Activated CD8-positive, alpha-beta T cell treated with anti-CD3 and anti-CD28 coated beads for 36 hours (primary cell): ENCODE data around the gene DAPK2. TPM values are rescaled to one million over a fixed set of nuclear protein-coding genes. Genes with fewer than 3 reads are reported as not detected.
A peak's percentile ranks its signal among the peaks of the same experiment; 100 is the strongest.

Experiments used
- ATAC-seq: fragments of 200-7000 bp; cut with Tn5 transposase; one replicate; pipeline ENCODE4 v1.10.0; 2021; ENCODE audit warnings: mild to moderate bottlenecking, moderate library complexity
- CTCF ChIA-PET: fragments of 350-600 bp; sonication (Branson Sonifier 250); formaldehyde crosslinking; loops from one replicate; lab custom pipeline; 2021; ENCODE audit warnings: antibody characterized with exemption; lab: Charles Lee
- POLR2A ChIA-PET: fragments of 350-600 bp; sonication (Branson Sonifier 250); formaldehyde crosslinking; loops from one replicate; lab custom pipeline; 2021; ENCODE audit warnings: antibody characterized with exemption; lab: Charles Lee
- DNase-seq: peaks from one replicate; pipeline ENCODE4 v3.0.0-alpha.2; 2020
- H3K27ac Mint-ChIP-seq: one replicate; pipeline ENCODE4 v1.8.0; 2021; ENCODE audit warnings: mild to moderate bottlenecking, mixed read lengths
- H3K27me3 Mint-ChIP-seq: one replicate; pipeline ENCODE4 v1.8.0; 2021; ENCODE audit warnings: mixed read lengths
- H3K36me3 Mint-ChIP-seq: one replicate; pipeline ENCODE4 v1.8.0; 2021; ENCODE audit warnings: low read depth, mixed read lengths
- H3K4me1 Mint-ChIP-seq: one replicate; pipeline ENCODE4 v1.8.0; 2021; ENCODE audit warnings: low read depth, mixed read lengths
- H3K4me3 Mint-ChIP-seq: one replicate; pipeline ENCODE4 v1.8.0; 2021; ENCODE audit warnings: mild to moderate bottlenecking, moderate library complexity, mixed read lengths
- H3K9me3 Mint-ChIP-seq: one replicate; pipeline ENCODE4 v1.8.0; 2021; ENCODE audit warnings: mixed read lengths
- CTCF ChIP-seq: fragments of 200-600 bp; IDR thresholded peaks from one replicate; pipeline ENCODE4 v1.8.0; 2022; ENCODE audit warnings: antibody characterized with exemption, mild to moderate bottlenecking
- intact Hi-C: fragments of 100-400 bp; cut with micrococcal nuclease; formaldehyde crosslinking; loops from one replicate; pipeline ENCODE4 v1.10.0; 2022
- total RNA-seq, 2 experiments: library from RNA; stranded (reverse); gene quantifications; one replicate each; pipeline ENCODE4 v1.2.3, GENCODE V29; 2021

The DAPK2 gene
- total RNA-seq, 2 experiments from 2014 or later: 1.2 to 1.5 TPM

- Mint-ChIP-seq H3K4me3 (no peak overlapping the region), H3K36me3 (no peaks in the 10 kb centered on the region), H3K27me3 (no peaks in the 10 kb centered on the region), H3K9me3 (no peaks in the 10 kb centered on the region), H3K4me1 (peaks cover 37% of the 10 kb centered on the region), H3K27ac (peak overlapping the region; percentile 88)
- TF ChIP-seq CTCF: no peak
- ATAC-seq (peak; percentile 80), DNase-seq (peak; percentile 77)
- intact Hi-C loops: loop anchor here (5.0 kb wide), 1 partner anchor 118 kb away; no protein-coding TSS in a partner anchor
- ChIA-PET CTCF (interaction anchor here (0.9 to 3.8 kb wide), 10 partner anchors 23 to 400 kb away, joined by 3 to 26 read pairs (median 4); partner anchors contain the start of gene DAPK2), POLR2A (interaction anchor here (0.8 to 2.8 kb wide), 11 partner anchors 11 to 176 kb away, joined by 3 to 10 read pairs (median 3); partner anchors contain the start of genes DAPK2 and HERC1)
These were observed 36.5 kb downstream of the DAPK2 start for GRCh38 chr15:64009798-64010261.

GRCh38 chr15:64009241-64009640, 37.0 kb downstream of the DAPK2 start:
- peak overlapping the region; percentile 88 for H3K27ac Mint-ChIP-seq
- H3K36me3 Mint-ChIP-seq: no peaks in the 10 kb centered on the region
- intact Hi-C loops: loop anchor here (5.0 kb wide), 1 partner anchor 117 kb away; no protein-coding TSS in a partner anchor
- DNase-seq (peak; percentile 15), ATAC-seq (no peak)
- H3K9me3 Mint-ChIP-seq: no peaks in the 10 kb centered on the region
- no peaks in the 10 kb centered on the region for H3K27me3 Mint-ChIP-seq
- H3K4me1 Mint-ChIP-seq: peaks cover 37% of the 10 kb centered on the region
- ChIA-PET POLR2A (interaction anchor here (0.8 to 2.8 kb wide), 5 partner anchors 13 to 171 kb away, joined by 3 to 10 read pairs (median 4); no protein-coding TSS in a partner anchor), CTCF (interaction anchor here (0.7 to 3.8 kb wide), 5 partner anchors 23 to 257 kb away, joined by 3 to 26 read pairs (median 13); partner anchors contain the start of gene DAPK2)
- H3K4me3 Mint-ChIP-seq: no peak overlapping the region
- TF ChIP-seq CTCF: no peak

DNA sequence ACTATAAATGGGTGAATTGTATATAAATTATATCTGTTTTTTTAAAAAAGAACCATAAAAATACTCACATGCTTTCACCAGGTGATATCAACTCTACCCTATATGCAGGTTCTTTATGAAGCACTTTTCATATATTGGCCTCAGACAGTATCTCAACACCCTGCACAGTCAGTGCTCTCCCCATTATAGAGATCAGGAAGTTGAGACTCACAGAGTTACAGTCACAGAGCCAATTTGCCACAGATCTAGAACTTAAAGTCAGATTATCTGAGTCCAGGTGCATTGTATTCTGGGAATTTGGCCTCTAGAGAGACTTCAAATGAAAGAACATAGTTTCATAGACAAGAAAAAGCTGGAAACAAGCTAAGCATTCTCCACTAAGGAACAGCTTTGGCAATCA, 38.1 kb downstream of the DAPK2 start:
- ChIA-PET CTCF (no interaction called here), POLR2A (interaction anchor here (2.4 kb wide), 1 partner anchor 14 kb away, joined by 10 read pairs; no protein-coding TSS in a partner anchor)
- no peak for TF ChIP-seq CTCF
- no peak for DNase-seq
- peaks cover 38% of the 10 kb centered on the region for H3K4me1 Mint-ChIP-seq
- ATAC-seq: no peak
- H3K36me3 Mint-ChIP-seq: no peaks in the 10 kb centered on the region
- H3K9me3 Mint-ChIP-seq: no peaks in the 10 kb centered on the region
- no peaks in the 10 kb centered on the region for H3K27me3 Mint-ChIP-seq
- H3K27ac Mint-ChIP-seq: no peak overlapping the region
- no peak overlapping the region for H3K4me3 Mint-ChIP-seq
- intact Hi-C loops: loop anchor here (5.0 kb wide), 1 partner anchor 116 kb away; no protein-coding TSS in a partner anchor

GRCh38 chr15:64006642-64007041, 39.6 kb downstream of the DAPK2 start:
- DNase-seq: no peak
- Mint-ChIP-seq H3K27me3 (no peaks in the 10 kb centered on the region), H3K36me3 (no peaks in the 10 kb centered on the region), H3K4me1 (peaks cover 32% of the 10 kb centered on the region), H3K9me3 (no peaks in the 10 kb centered on the region), H3K4me3 (no peak overlapping the region), H3K27ac (no peak overlapping the region)
- no peak for ATAC-seq
- no peak for TF ChIP-seq CTCF
- intact Hi-C loops: loop anchor here (5.0 kb wide), 1 partner anchor 114 kb away; no protein-coding TSS in a partner anchor
- ChIA-PET CTCF (interaction anchor here (1.2 kb wide), 1 partner anchor 62 kb away, joined by 3 read pairs; no protein-coding TSS in a partner anchor), POLR2A (interaction anchor here (1.2 kb wide), 1 partner anchor 15 kb away, joined by 3 read pairs; no protein-coding TSS in a partner anchor)

GRCh38 chr15:64004587-64004986, 41.7 kb downstream of the DAPK2 start:
- H3K27me3 Mint-ChIP-seq: peaks cover 4% of the 10 kb centered on the region
- H3K27ac Mint-ChIP-seq: no peak overlapping the region
- peaks cover 15% of the 10 kb centered on the region for H3K4me1 Mint-ChIP-seq
- intact Hi-C loops: no loop called here
- ATAC-seq (no peak), DNase-seq (no peak)
- H3K36me3 Mint-ChIP-seq: no peaks in the 10 kb centered on the region
- H3K9me3 Mint-ChIP-seq: no peaks in the 10 kb centered on the region
- ChIA-PET CTCF (interaction anchor here (1.1 to 2.6 kb wide), 2 partner anchors 30 to 41 kb away, joined by 3 to 14 read pairs; partner anchors contain the start of gene DAPK2), POLR2A (no interaction called here)
- TF ChIP-seq CTCF: no peak
- H3K4me3 Mint-ChIP-seq: no peak overlapping the region
